Astrocyte (in vitro differentiated cells and primary cell): Measurements from ENCODE around the gene TMCO1.

ENCODE experiments used
- CTCF ChIP-seq: IDR thresholded peaks from 2 replicates; pipeline ENCODE4 v1.5.1; 2011; ENCODE audit warnings: low read depth, mild to moderate bottlenecking, inconsistent platforms, low read length, moderate library complexity; ENCODE audit not compliant: insufficient read depth
- EZH2 ChIP-seq: IDR thresholded peaks from 2 replicates; pipeline ENCODE4 v1.6.1; 2012; ENCODE audit warnings: mild to moderate bottlenecking, low read length, inconsistent platforms; ENCODE audit not compliant: insufficient read depth

- no peak for TF ChIP-seq CTCF
- TF ChIP-seq EZH2, result no peak
Observed at GRCh38 chr1:165703648-165704047, 65.0 kb downstream of the TMCO1 start.
